Fibroblast of lung (primary cell): ENCODE measurements around the gene DAPK1. TPM values are rescaled to one million over a fixed set of nuclear protein-coding genes. Genes with fewer than 3 reads are reported as not detected.

Experiments
- DNase-seq, 2 donors: peaks; one replicate each; pipeline versions ENCODE4 v3.0.0 to v3.0.0-alpha.2; 2010; ENCODE audit warnings: low read depth in 2 of 2
- H2AFZ ChIP-seq: 2 replicates; pipeline ENCODE4 v1.5.1; 2012; ENCODE audit warnings: low read length, control low read depth, inconsistent platforms
- H3K27ac ChIP-seq: 2 replicates; pipeline ENCODE4 v1.5.1; 2011; ENCODE audit warnings: low read length, control low read depth; ENCODE audit not compliant: insufficient read depth
- H3K27me3 ChIP-seq: 2 replicates; pipeline ENCODE4 v1.5.1; 2011; ENCODE audit warnings: mild to moderate bottlenecking, low read length; ENCODE audit not compliant: control insufficient read depth, insufficient read depth
- H3K36me3 ChIP-seq: 2 replicates; pipeline ENCODE4 v1.5.1; 2011; ENCODE audit warnings: low read length; ENCODE audit not compliant: control insufficient read depth, insufficient read depth
- H3K4me1 ChIP-seq: 2 replicates; pipeline ENCODE4 v1.5.1; 2011; ENCODE audit warnings: low read length; ENCODE audit not compliant: control insufficient read depth, insufficient read depth; ENCODE audit errors: extremely low read depth
- H3K4me2 ChIP-seq: 2 replicates; pipeline ENCODE4 v1.5.1; 2011; ENCODE audit warnings: low read length, control low read depth; ENCODE audit not compliant: insufficient read depth; ENCODE audit errors: extremely low read depth
- H3K4me3 ChIP-seq, 4 experiments: fragments of 200-600 bp in 1 of 4; sonication (generic) in 1 of 4; replicated peaks in 1 of 4; 2 replicates each; pipeline ENCODE4 v1.5.1; 2011 to 2016; ENCODE audit warnings: low read length in 4 of 4, low read depth in 3 of 4, mild to moderate bottlenecking in 3 of 4, control low read depth in 2 of 4, inconsistent platforms in 1 of 4, mixed read lengths in 1 of 4; ENCODE audit not compliant: insufficient read depth in 1 of 4; ENCODE audit errors: control extremely low read depth in 1 of 4
- H3K79me2 ChIP-seq: 2 replicates; pipeline ENCODE4 v1.5.1; 2012; ENCODE audit warnings: mild to moderate bottlenecking, low read length, inconsistent platforms; ENCODE audit not compliant: control insufficient read depth, insufficient read depth
- H3K9ac ChIP-seq: 2 replicates; pipeline ENCODE4 v1.5.1; 2011; ENCODE audit warnings: mild to moderate bottlenecking, low read length, control low read depth; ENCODE audit not compliant: insufficient read depth
- H3K9me3 ChIP-seq: 2 replicates; pipeline ENCODE4 v1.5.1; 2012; ENCODE audit warnings: low read depth, low read length; ENCODE audit not compliant: control insufficient read depth, insufficient read depth
- H4K20me1 ChIP-seq: 2 replicates; pipeline ENCODE4 v1.5.1; 2011; ENCODE audit warnings: low read length; ENCODE audit not compliant: control insufficient read depth, insufficient read depth; ENCODE audit errors: extremely low read depth
- EZH2 ChIP-seq: IDR thresholded peaks from 2 replicates; pipeline ENCODE4 v1.5.1; 2012; ENCODE audit warnings: low read length, control low read depth, mild to moderate bottlenecking; ENCODE audit errors: missing control alignments
- polyA plus RNA-seq, 2 donors: library from polyadenylated mRNA; depleted of rRNA in 1 of 2; stranded (reverse) in 1 of 2; unstranded in 1 of 2; fragments of >200 nt; gene quantifications; 2 replicates each; pipeline ENCODE4 v1.2.1, GENCODE V29; 2011 to 2012; ENCODE audit warnings: missing spikeins in 1 of 2
- total RNA-seq: library from RNA; depleted of rRNA; stranded (reverse); fragments of >200 nt; gene quantifications from 2 replicates; pipeline ENCODE4 v1.2.1, GENCODE V29; 2014
- TF ChIP-seq, protein P1 (sequence below), 2 donors: IDR thresholded peaks in 1 of 2; conservative IDR thresholded peaks in 1 of 2; 1 replicate in 1 of 2; 2 replicates in 1 of 2; pipeline ENCODE4 v1.5.1; 2011 to 2012; ENCODE audit warnings: low read length in 2 of 2, control low read depth in 1 of 2, inconsistent platforms in 1 of 2, low read depth in 1 of 2, mild to moderate bottlenecking in 1 of 2

DAPK1 gene
- total and polyA plus RNA-seq, 2 donors (not counting 1 experiment from before 2014, with no cell fraction given) = 1.1 to 15.5 TPM

DNA sequence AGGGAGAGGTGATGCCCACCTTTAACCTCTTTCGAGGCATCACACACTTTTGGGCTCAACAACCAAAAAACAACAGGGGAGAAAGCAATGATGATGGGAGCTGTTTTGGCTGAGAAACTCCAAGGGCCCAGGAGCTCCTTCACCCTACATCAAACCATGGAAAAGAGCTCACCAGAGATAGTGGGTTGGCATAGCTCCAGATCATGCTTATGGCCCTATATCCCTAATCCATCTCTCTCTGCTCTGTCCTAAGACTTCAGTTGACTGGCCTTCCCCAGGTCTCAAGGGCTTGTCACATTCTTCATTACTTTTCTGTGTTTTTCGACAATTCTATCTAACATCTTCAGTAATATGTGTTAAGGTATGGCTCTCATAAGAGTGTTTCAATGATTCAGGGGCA lies 222.5 kb downstream of the DAPK1 start:
- no peak for TF ChIP-seq EZH2
- TF ChIP-seq, protein P1, sequence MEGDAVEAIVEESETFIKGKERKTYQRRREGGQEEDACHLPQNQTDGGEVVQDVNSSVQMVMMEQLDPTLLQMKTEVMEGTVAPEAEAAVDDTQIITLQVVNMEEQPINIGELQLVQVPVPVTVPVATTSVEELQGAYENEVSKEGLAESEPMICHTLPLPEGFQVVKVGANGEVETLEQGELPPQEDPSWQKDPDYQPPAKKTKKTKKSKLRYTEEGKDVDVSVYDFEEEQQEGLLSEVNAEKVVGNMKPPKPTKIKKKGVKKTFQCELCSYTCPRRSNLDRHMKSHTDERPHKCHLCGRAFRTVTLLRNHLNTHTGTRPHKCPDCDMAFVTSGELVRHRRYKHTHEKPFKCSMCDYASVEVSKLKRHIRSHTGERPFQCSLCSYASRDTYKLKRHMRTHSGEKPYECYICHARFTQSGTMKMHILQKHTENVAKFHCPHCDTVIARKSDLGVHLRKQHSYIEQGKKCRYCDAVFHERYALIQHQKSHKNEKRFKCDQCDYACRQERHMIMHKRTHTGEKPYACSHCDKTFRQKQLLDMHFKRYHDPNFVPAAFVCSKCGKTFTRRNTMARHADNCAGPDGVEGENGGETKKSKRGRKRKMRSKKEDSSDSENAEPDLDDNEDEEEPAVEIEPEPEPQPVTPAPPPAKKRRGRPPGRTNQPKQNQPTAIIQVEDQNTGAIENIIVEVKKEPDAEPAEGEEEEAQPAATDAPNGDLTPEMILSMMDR (conservative IDR thresholded peaks at IDR 0.05 in 1 of 2, IDR thresholded peaks at IDR 0.05 in 1 of 2; ENCODE audit: low read depth in 1 of 2, low read length in 2 of 2) = no peak

DNA sequence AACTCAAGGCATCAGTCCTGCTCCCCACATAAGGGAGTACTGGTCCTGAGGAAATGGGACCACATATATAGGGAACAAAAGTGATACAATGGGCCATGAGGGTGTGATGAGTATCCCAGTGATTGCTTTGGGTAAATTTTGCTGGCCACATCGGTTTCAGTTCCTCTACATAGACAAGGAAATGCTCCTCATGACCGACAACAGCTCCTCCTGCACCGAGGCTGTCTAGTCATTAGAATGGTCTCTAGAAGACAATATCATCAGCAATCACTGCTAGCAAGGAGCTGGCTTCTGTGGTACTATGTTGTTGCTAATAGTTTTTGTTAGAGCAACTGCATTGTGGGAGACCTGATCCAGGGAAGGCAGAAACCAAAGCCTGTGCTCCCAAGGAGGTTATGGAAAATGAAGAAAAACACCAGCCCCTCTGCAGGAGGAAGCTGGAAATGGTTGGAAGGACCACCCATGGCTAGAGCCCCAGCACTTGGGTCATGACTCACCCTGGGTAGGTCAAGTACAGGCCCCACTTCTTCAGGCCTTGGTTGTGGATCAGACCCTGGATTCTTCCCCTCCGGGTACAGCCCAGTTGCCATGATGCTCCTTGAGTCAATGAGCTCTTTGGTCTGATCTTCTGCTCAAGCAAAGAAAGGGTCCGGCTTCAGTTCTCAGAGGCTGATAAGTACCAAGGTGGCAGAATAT lies 224.9 kb downstream of the DAPK1 start:
- H3K36me3 ChIP-seq = peaks cover under 1% of the 10 kb centered on the region
- peaks cover 9% of the 10 kb centered on the region for H3K79me2 ChIP-seq
- no peak overlapping the region for H3K4me3 ChIP-seq
- no peaks in the 10 kb centered on the region for H4K20me1 ChIP-seq
- H3K9ac ChIP-seq = no peak overlapping the region
- H2AFZ ChIP-seq = no peak overlapping the region
- DNase-seq = no peak
- H3K4me2 ChIP-seq = no peak overlapping the region
- H3K27ac ChIP-seq = no peak overlapping the region
- H3K27me3 ChIP-seq = no peaks in the 10 kb centered on the region
- H3K9me3 ChIP-seq = no peaks in the 10 kb centered on the region
- peaks cover 3% of the 10 kb centered on the region for H3K4me1 ChIP-seq
- TF ChIP-seq, protein P1 (conservative IDR thresholded peaks at IDR 0.05 in 1 of 2, IDR thresholded peaks at IDR 0.05 in 1 of 2; ENCODE audit: low read depth in 1 of 2, low read length in 2 of 2) = no peak
- no peak for TF ChIP-seq EZH2

More for the DNA sequence above, 222.5 kb downstream of the DAPK1 start:
- Histone ChIP-seq H4K20me1 (no peaks in the 10 kb centered on the region), H3K79me2 (no peaks in the 10 kb centered on the region), H3K27ac (no peak overlapping the region), H2AFZ (no peak overlapping the region), H3K9me3 (no peaks in the 10 kb centered on the region), H3K9ac (no peak overlapping the region), H3K4me1 (peaks cover under 1% of the 10 kb centered on the region), H3K36me3 (no peaks in the 10 kb centered on the region), H3K4me3 (no peak overlapping the region), H3K27me3 (no peaks in the 10 kb centered on the region), H3K4me2 (no peak overlapping the region)
- DNase-seq = no peak

DNA sequence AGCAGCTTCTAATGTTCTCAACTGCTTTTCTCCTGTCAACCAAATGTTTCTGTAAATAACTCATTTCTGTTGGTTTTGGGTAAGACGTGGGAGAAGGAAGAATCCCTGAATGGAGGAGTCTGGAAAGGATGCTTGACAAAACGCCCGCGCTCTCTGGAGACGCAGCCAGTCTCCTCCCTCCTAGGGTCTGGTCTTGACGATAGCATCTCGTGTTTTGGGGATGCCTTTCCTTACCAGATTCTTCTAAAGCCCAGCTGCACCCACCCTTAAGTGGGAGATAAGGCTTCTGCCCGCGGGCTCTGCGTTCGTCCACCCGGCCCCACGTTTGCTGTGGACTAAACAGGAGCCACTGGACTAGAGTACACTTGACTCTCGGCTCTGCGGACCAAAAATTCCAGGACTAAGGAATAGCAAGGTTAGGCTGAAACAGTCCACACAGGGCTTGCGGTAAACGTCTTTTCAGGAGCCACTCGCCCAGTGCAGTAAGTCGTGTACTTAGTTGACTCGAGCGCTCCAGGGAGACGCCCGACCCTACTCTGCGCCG lies 227.8 kb downstream of the DAPK1 start:
- no peaks in the 10 kb centered on the region for H3K27me3 ChIP-seq
- H3K9ac ChIP-seq = peak overlapping the region; percentile 99
- DNase-seq = peak in 1 of 2 donors; percentile 39
- peak overlapping the region; percentile 58 to 92 (median 88) for H3K4me3 ChIP-seq
- TF ChIP-seq, protein P1 (conservative IDR thresholded peaks at IDR 0.05 in 1 of 2, IDR thresholded peaks at IDR 0.05 in 1 of 2; ENCODE audit: low read depth in 1 of 2, low read length in 2 of 2) = no peak
- TF ChIP-seq EZH2 = no peak
- peaks cover 5% of the 10 kb centered on the region for H3K36me3 ChIP-seq
- H3K27ac ChIP-seq = peak overlapping the region; percentile 98
- no peaks in the 10 kb centered on the region for H4K20me1 ChIP-seq
- peaks cover 13% of the 10 kb centered on the region for H3K79me2 ChIP-seq
- peak overlapping the region; percentile 89 for H3K4me2 ChIP-seq
- H3K4me1 ChIP-seq = peaks cover 5% of the 10 kb centered on the region
- H3K9me3 ChIP-seq = no peaks in the 10 kb centered on the region
- peak overlapping the region; percentile 89 for H2AFZ ChIP-seq
